HepG2 (cell line): ENCODE measurements around the gene RPL37.

ENCODE experiments used
- ASH2L ChIP-seq: fragments of 300-600, 200-600 bp; sonication (generic); IDR thresholded peaks from 2 replicates; pipeline ENCODE4 v1.7.0; 2017; ENCODE audit warnings: low read depth, mild to moderate bottlenecking, moderate library complexity, mixed read lengths, low read length; ENCODE audit not compliant: insufficient read length
- ELF4 ChIP-seq: sonication (generic); formaldehyde crosslinking; IDR thresholded peaks from 2 replicates; pipeline ENCODE4 v1.5.0; 2020; ENCODE audit warnings: missing genetic modification reagents, mild to moderate bottlenecking, moderate library complexity, borderline replicate concordance
- ESRRA ChIP-seq: sonication (generic); formaldehyde crosslinking; IDR thresholded peaks from 2 replicates; pipeline ENCODE4 v1.5.1; 2020; ENCODE audit warnings: mild to moderate bottlenecking, low read depth, missing genetic modification reagents
- FOXJ3 ChIP-seq: sonication (generic); formaldehyde crosslinking; IDR thresholded peaks from 2 replicates; pipeline ENCODE4 v1.4.0; 2020; ENCODE audit warnings: missing genetic modification reagents, mild to moderate bottlenecking, borderline replicate concordance
- HMGA1 ChIP-seq: sonication (generic); formaldehyde crosslinking; conservative IDR thresholded peaks from 2 replicates; pipeline ENCODE4 v1.4.0; 2020; ENCODE audit warnings: missing genetic modification reagents
- NR2C2 ChIP-seq: sonication (generic); formaldehyde crosslinking; IDR thresholded peaks from 2 replicates; pipeline ENCODE4 v1.4.0; 2020; ENCODE audit warnings: missing genetic modification reagents, mild to moderate bottlenecking, moderate library complexity, borderline replicate concordance
- POLR2AphosphoS2 ChIP-seq: IDR thresholded peaks from 2 replicates; pipeline ENCODE4 v1.6.1; 2011; ENCODE audit warnings: low read depth, low read length, improper control_type of control experiment
- POLR2AphosphoS5 ChIP-seq: IDR thresholded peaks from 2 replicates; pipeline ENCODE4 v1.6.1; 2012; ENCODE audit warnings: low read depth, low read length
- RBFOX2 ChIP-seq: fragments of 200-400 bp; formaldehyde crosslinking; IDR thresholded peaks from 2 replicates; pipeline ENCODE4 v1.6.1; 2017; ENCODE audit warnings: low read depth, mild to moderate bottlenecking, low read length
- SMC3 ChIP-seq: IDR thresholded peaks from 2 replicates; pipeline ENCODE4 v1.6.1; 2011; ENCODE audit warnings: low read length, improper control_type of control experiment
- TFDP1 ChIP-seq: IDR thresholded peaks from 2 replicates; pipeline ENCODE4 v1.6.1; 2016; ENCODE audit warnings: missing compliant biosample characterization, missing genetic modification reagents, borderline replicate concordance
- ZBTB3 ChIP-seq: sonication (generic); formaldehyde crosslinking; IDR thresholded peaks from 2 replicates; pipeline ENCODE4 v1.4.0; 2020; ENCODE audit warnings: low read depth, mild to moderate bottlenecking, moderate library complexity, missing genetic modification reagents, borderline replicate concordance
- TF ChIP-seq, protein P1 (sequence below): sonication (generic); formaldehyde crosslinking; conservative IDR thresholded peaks from 2 replicates; pipeline ENCODE4 v1.4.0; 2020; ENCODE audit warnings: missing genetic modification reagents

DNA sequence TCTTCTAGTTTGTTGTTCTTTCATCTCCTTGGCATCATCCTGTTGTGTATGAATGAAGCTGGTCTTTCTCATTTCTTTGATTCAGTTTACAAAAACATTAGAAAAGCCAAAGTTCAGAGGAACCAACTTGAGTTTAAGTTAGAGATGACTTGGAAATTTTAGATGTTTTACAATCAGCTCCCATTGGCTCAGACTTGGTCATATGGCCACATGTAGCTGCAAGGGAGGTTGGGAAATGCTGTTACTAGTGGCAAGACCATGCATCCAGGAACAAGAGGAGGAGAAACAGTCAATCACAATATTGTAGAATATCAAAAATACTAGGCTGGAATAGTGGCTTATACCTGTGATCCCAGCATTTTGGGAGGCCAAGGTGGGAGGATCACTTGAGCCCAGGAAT lies 25.7 kb upstream of the RPL37 start:
- TF ChIP-seq POLR2AphosphoS5 (no peak), SMC3 (no peak), RBFOX2 (no peak), ELF4 (no peak), ASH2L (no peak), ZBTB3 (CRISPR knock-in tag) (no peak), POLR2AphosphoS2 (no peak), FOXJ3 (CRISPR knock-in tag) (no peak), ESRRA (CRISPR knock-in tag) (no peak), HMGA1 (CRISPR knock-in tag) (no peak), TFDP1 (CRISPR knock-in tag) (no peak), NR2C2 (no peak)
- TF ChIP-seq, protein P1, sequence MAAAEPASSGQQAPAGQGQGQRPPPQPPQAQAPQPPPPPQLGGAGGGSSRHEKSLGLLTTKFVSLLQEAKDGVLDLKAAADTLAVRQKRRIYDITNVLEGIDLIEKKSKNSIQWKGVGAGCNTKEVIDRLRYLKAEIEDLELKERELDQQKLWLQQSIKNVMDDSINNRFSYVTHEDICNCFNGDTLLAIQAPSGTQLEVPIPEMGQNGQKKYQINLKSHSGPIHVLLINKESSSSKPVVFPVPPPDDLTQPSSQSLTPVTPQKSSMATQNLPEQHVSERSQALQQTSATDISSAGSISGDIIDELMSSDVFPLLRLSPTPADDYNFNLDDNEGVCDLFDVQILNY (CRISPR knock-in tag), result no peak
